NCI-H524 (cell line): ENCODE measurements around the gene PRKN.

ENCODE experiments used
- DNase-seq, 2 experiments: peaks; one replicate each; lab custom pipeline; 2025; lab: John Stamatoyannopoulos, UW

PRKN gene

GRCh38 chr6:161663682-161664081 is 1063.9 kb downstream of the PRKN start:
- no peak for DNase-seq

GRCh38 chr6:161660666-161661571 is 1066.6 kb downstream of the PRKN start:
- no peak for DNase-seq

- no peak for DNase-seq
These were observed 1069.4 kb downstream of the PRKN start for GRCh38 chr6:161658211-161658610.

- no peak for DNase-seq
These were observed 1073.4 kb downstream of the PRKN start for GRCh38 chr6:161654209-161654608.

- DNase-seq = no peak
These were observed 1075.6 kb downstream of the PRKN start for GRCh38 chr6:161651949-161652348.

GRCh38 chr6:161649841-161650240 is 1077.7 kb downstream of the PRKN start:
- DNase-seq = no peak

GRCh38 chr6:161649068-161649467 is 1078.5 kb downstream of the PRKN start:
- DNase-seq = peak in 1 of 2 experiments; percentile 33

GRCh38 chr6:161647234-161647633 is 1080.3 kb downstream of the PRKN start:
- no peak for DNase-seq

- no peak for DNase-seq
These were observed 1083.0 kb downstream of the PRKN start for GRCh38 chr6:161644521-161644920.

GRCh38 chr6:161641175-161641574 is 1086.4 kb downstream of the PRKN start:
- no peak for DNase-seq

- peak in 1 of 2 experiments; percentile 47 for DNase-seq
These were observed 1087.8 kb downstream of the PRKN start for GRCh38 chr6:161639772-161640171.

- DNase-seq = no peak
These were observed 1089.9 kb downstream of the PRKN start for GRCh38 chr6:161637658-161638057.

GRCh38 chr6:161636882-161637430 is 1090.6 kb downstream of the PRKN start:
- DNase-seq = no peak

GRCh38 chr6:161635975-161636374 is 1091.6 kb downstream of the PRKN start:
- DNase-seq = peak in 1 of 2 experiments; percentile 58

- peak in 1 of 2 experiments; percentile 13 for DNase-seq
These were observed 1092.7 kb downstream of the PRKN start for GRCh38 chr6:161634916-161635315.

GRCh38 chr6:161631676-161632194 is 1095.8 kb downstream of the PRKN start:
- no peak for DNase-seq

GRCh38 chr6:161630674-161631073 is 1096.9 kb downstream of the PRKN start:
- DNase-seq = no peak

- DNase-seq = no peak
These were observed 1101.4 kb downstream of the PRKN start for GRCh38 chr6:161626132-161626676.

GRCh38 chr6:161624111-161624510 is 1103.5 kb downstream of the PRKN start:
- no peak for DNase-seq

GRCh38 chr6:161622779-161623178 is 1104.8 kb downstream of the PRKN start:
- DNase-seq = no peak

GRCh38 chr6:161618831-161619454 is 1108.6 kb downstream of the PRKN start:
- DNase-seq = peak; percentile 79 to 93

GRCh38 chr6:161613711-161614110 is 1113.9 kb downstream of the PRKN start:
- no peak for DNase-seq
